ENCODE results near the gene DESI2.
"Not testable (repeated sequence)": the region's sequence is repeated elsewhere in the genome, so short reads cannot be mapped to it uniquely, and the experiment has no call there.

Gene DESI2

DNA sequence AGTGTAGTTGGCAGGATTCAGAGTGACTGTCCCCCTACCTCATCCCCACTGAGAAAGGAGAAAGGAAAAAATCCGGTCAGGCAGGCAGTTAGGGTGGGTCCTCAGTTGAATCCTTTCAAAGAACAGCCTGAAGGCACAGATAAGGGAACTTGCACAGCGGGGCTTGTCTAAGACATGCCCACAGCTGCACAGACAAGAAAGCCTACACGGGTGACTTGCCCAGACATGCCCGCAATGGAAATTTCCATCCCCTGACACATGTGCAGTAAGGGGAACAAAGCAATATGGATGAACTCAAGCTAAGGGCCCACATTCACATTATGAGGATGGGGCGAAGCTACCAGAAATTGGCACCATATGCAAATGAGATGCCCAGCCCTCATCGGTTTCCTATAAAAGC is 82.5 kb downstream of the DESI2 start:
- H3K4me3 ChIP-seq (ENCODE audit: insufficient read depth, low read length, poor library complexity, severe bottlenecking) = peak overlapping the region; percentile 16
- peak overlapping the region; percentile 87 for H3K4me2 ChIP-seq (ENCODE audit: low read depth, low read length, poor library complexity, severe bottlenecking)
- no peaks in the 10 kb centered on the region for H3K27me3 ChIP-seq (ENCODE audit: low read length)
- TF ChIP-seq, protein P1, sequence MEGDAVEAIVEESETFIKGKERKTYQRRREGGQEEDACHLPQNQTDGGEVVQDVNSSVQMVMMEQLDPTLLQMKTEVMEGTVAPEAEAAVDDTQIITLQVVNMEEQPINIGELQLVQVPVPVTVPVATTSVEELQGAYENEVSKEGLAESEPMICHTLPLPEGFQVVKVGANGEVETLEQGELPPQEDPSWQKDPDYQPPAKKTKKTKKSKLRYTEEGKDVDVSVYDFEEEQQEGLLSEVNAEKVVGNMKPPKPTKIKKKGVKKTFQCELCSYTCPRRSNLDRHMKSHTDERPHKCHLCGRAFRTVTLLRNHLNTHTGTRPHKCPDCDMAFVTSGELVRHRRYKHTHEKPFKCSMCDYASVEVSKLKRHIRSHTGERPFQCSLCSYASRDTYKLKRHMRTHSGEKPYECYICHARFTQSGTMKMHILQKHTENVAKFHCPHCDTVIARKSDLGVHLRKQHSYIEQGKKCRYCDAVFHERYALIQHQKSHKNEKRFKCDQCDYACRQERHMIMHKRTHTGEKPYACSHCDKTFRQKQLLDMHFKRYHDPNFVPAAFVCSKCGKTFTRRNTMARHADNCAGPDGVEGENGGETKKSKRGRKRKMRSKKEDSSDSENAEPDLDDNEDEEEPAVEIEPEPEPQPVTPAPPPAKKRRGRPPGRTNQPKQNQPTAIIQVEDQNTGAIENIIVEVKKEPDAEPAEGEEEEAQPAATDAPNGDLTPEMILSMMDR (IDR thresholded peaks at IDR 0.05; ENCODE audit: insufficient read depth, low read length, poor library complexity, severe bottlenecking) = no peak
- no peak for TF ChIP-seq EZH2phosphoT487 (conservative IDR thresholded peaks at IDR 0.05; ENCODE audit: low read length)
- H3K9me2 ChIP-seq (replicated peaks; ENCODE audit: insufficient read depth, low read length) = no peaks in the 10 kb centered on the region
- H3K36me3 ChIP-seq (ENCODE audit: low read length) = no peaks in the 10 kb centered on the region
- peak overlapping the region; percentile 100 for H3K27ac ChIP-seq (ENCODE audit: low read depth, low read length)
- no peaks in the 10 kb centered on the region for H4K20me1 ChIP-seq (ENCODE audit: low read depth, low read length)
- peaks cover 5% of the 10 kb centered on the region; the same call in 1 of the 2 replicates for H3K79me2 ChIP-seq (ENCODE audit: insufficient read depth, low read length)
- H3K9me3 ChIP-seq (ENCODE audit: insufficient read depth, low read length) = no peaks in the 10 kb centered on the region
- peak overlapping the region; percentile 71 for H3K9ac ChIP-seq (ENCODE audit: low read length)
- no peak overlapping the region for H2AFZ ChIP-seq (ENCODE audit: low read depth, low read length, severe bottlenecking)
- H3F3A ChIP-seq (ENCODE audit: insufficient read depth) = peaks cover 78% of the 10 kb centered on the region

DNA sequence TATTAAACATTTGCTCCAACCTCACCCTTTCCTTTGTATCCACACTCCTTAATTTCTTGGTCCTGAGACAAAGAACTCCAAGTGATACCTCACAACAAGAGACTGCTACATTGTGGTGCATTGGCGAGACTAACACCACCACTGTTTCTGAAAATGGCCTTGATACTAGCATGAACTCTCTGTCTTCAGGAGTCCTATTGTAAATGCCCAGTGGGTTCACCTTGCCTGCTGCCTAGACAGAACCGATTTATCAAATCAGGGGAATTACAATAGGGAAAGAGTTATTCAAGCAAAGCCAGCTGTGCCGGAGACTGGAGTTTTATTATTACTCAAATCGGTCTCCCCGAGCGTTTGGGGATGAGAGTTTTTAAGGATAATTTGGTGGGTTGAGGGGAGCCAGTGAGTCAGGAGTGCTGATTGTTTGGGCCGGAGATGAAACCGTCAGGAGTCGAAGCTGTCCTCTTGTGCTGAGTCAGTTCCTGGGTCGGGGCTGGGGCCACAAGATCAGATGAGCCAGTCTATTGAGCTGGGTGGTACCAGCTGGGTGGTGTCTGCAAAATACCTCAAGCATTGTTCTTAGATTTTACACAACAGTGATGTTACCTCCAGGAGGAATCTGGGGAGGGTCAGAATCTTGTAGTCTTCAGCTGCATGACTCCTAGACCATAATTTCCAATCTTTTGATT is 83.1 kb downstream of the DESI2 start:
- Histone ChIP-seq H3K9ac (ENCODE audit: low read length) (peak overlapping the region; percentile 71), H3K27me3 (ENCODE audit: low read length) (no peaks in the 10 kb centered on the region), H3K79me2 (ENCODE audit: insufficient read depth, low read length) (peaks cover 3% of the 10 kb centered on the region; the same call in 1 of the 2 replicates), H3K27ac (ENCODE audit: low read depth, low read length) (peak overlapping the region; percentile 100), H3K36me3 (ENCODE audit: low read length) (no peaks in the 10 kb centered on the region), H4K20me1 (ENCODE audit: low read depth, low read length) (no peaks in the 10 kb centered on the region), H3K9me2 (replicated peaks; ENCODE audit: insufficient read depth, low read length) (no peaks in the 10 kb centered on the region), H2AFZ (ENCODE audit: low read depth, low read length, severe bottlenecking) (no peak overlapping the region), H3K4me2 (ENCODE audit: low read depth, low read length, poor library complexity, severe bottlenecking) (peak overlapping the region; percentile 72), H3F3A (ENCODE audit: insufficient read depth) (peaks cover 77% of the 10 kb centered on the region), H3K9me3 (ENCODE audit: insufficient read depth, low read length) (no peaks in the 10 kb centered on the region), H3K4me3 (ENCODE audit: insufficient read depth, low read length, poor library complexity, severe bottlenecking) (peak overlapping the region; percentile 16)
- TF ChIP-seq, protein P1 (IDR thresholded peaks at IDR 0.05; ENCODE audit: insufficient read depth, low read length, poor library complexity, severe bottlenecking) = no peak
- no peak for TF ChIP-seq EZH2phosphoT487 (conservative IDR thresholded peaks at IDR 0.05; ENCODE audit: low read length)

DNA sequence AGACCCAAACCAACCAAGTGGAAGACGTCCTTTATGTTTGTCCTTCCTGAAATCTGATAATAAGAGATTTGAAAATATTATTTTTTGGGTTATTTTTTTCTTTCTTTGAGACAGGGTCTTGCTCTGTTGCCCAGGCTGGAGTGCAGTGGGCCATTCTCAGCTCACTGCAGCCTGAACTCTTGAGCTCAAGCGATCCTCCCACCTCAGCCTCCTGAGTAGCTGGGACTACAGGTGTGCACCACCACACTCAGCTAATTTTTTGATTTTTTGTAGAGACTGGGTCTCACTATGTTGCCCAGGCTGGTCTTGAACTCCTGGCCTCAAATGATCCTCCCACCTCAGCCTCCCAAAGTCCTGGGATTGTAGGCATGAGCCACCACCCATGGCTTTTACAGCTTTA is 86.2 kb downstream of the DESI2 start:
- H3K9me2 ChIP-seq (replicated peaks; ENCODE audit: insufficient read depth, low read length); H3K27me3 ChIP-seq (ENCODE audit: low read length): not testable (repeated sequence)
- H3K27ac ChIP-seq (ENCODE audit: low read depth, low read length) = peak overlapping the region; percentile 80

DNA sequence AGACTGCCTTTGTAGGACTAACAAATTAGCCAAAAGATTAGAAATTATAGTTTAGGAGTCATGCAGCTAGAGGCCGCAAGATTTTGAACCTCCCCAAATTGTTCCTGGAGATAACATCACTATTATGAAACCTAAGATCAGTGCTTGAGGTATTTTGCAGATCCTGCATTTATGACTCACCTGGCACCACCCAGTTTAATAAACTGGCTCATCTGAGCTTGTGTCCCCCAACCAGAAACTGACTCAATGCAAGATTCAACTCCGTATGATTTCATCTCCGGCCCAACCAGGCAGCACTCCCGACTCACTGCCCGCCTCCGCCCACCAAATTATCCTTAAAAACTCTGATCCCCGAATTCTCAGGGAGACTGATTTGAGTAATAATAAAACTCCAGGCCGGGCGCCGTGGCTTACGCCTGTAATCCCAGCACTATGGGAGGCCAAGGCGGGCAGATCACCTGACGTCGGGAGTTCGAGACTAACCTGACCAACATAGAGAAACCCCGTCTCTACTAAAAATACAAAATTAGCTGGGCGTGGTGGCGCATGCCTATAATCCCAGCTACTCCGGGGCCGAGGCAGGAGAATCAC is 87.2 kb downstream of the DESI2 start:
- not testable (repeated sequence) for H3K27me3 ChIP-seq (ENCODE audit: low read length); H3K4me3 ChIP-seq (ENCODE audit: insufficient read depth, low read length, poor library complexity, severe bottlenecking); H3K9me3 ChIP-seq (ENCODE audit: insufficient read depth, low read length); H3K9me2 ChIP-seq (replicated peaks; ENCODE audit: insufficient read depth, low read length); H3K79me2 ChIP-seq (ENCODE audit: insufficient read depth, low read length); H4K20me1 ChIP-seq (ENCODE audit: low read depth, low read length); H3K36me3 ChIP-seq (ENCODE audit: low read length)
- H3K27ac ChIP-seq (ENCODE audit: low read depth, low read length) = peak overlapping the region; percentile 80
- H3K4me2 ChIP-seq (ENCODE audit: low read depth, low read length, poor library complexity, severe bottlenecking) = peak overlapping the region; percentile 1
- peak overlapping the region; percentile 16; the same call in 1 of the 2 replicates for H3K9ac ChIP-seq (ENCODE audit: low read length)
- H2AFZ ChIP-seq (ENCODE audit: low read depth, low read length, severe bottlenecking) = peak overlapping the region; percentile 15
- H3F3A ChIP-seq (ENCODE audit: insufficient read depth) = peaks cover 51% of the 10 kb centered on the region

More for the DNA sequence above, 86.2 kb downstream of the DESI2 start:
- not testable (repeated sequence) for H4K20me1 ChIP-seq (ENCODE audit: low read depth, low read length); H2AFZ ChIP-seq (ENCODE audit: low read depth, low read length, severe bottlenecking); H3K79me2 ChIP-seq (ENCODE audit: insufficient read depth, low read length); H3K9me3 ChIP-seq (ENCODE audit: insufficient read depth, low read length); H3K4me3 ChIP-seq (ENCODE audit: insufficient read depth, low read length, poor library complexity, severe bottlenecking); H3K4me2 ChIP-seq (ENCODE audit: low read depth, low read length, poor library complexity, severe bottlenecking); H3K36me3 ChIP-seq (ENCODE audit: low read length)
- H3K9ac ChIP-seq (ENCODE audit: low read length) = peak overlapping the region; percentile 16; the same call in 1 of the 2 replicates
- H3F3A ChIP-seq (ENCODE audit: insufficient read depth) = peaks cover 52% of the 10 kb centered on the region

Measured in SU-DHL-6 (cell line).